Loucy (cell line): ENCODE data around the gene DNAI1.

Source experiments
- H2AFZ ChIP-seq: fragments of 200-600 bp; sonication (generic); 2 replicates; pipeline ENCODE4 v1.6.0; 2016; ENCODE audit warnings: antibody characterized with exemption, mild to moderate bottlenecking, low read length, moderate library complexity
- H3F3A ChIP-seq: fragments of 200-600 bp; 2 replicates; pipeline ENCODE4 v1.6.0; 2016; ENCODE audit warnings: antibody characterized with exemption, low read depth, mild to moderate bottlenecking
- H3K27me3 ChIP-seq: fragments of 200-600 bp; sonication (generic); 2 replicates; pipeline ENCODE4 v1.6.1; 2014; ENCODE audit warnings: low read length, mild to moderate bottlenecking; ENCODE audit not compliant: insufficient read depth, poor library complexity, severe bottlenecking
- H3K36me3 ChIP-seq: fragments of 200-600 bp; sonication (generic); 2 replicates; pipeline ENCODE4 v1.6.1; 2016; ENCODE audit warnings: low read length; ENCODE audit not compliant: insufficient read depth
- H3K4me1 ChIP-seq: fragments of 200-600 bp; sonication (generic); 2 replicates; pipeline ENCODE4 v1.5.1; 2014; ENCODE audit warnings: low read length, mild to moderate bottlenecking; ENCODE audit not compliant: insufficient read depth, poor library complexity, severe bottlenecking
- H3K4me2 ChIP-seq: fragments of 200-600 bp; sonication (generic); 2 replicates; pipeline ENCODE4 v1.6.0; 2014; ENCODE audit warnings: antibody characterized with exemption, low read length, low read depth, mild to moderate bottlenecking; ENCODE audit not compliant: poor library complexity, severe bottlenecking
- H3K4me3 ChIP-seq: fragments of 200-600 bp; sonication (generic); 2 replicates; pipeline ENCODE4 v1.5.1; 2014; ENCODE audit warnings: low read length, mild to moderate bottlenecking, mixed read lengths; ENCODE audit not compliant: poor library complexity, severe bottlenecking
- H3K79me2 ChIP-seq: fragments of 200-600 bp; sonication (generic); 2 replicates; pipeline ENCODE4 v1.6.1; 2014; ENCODE audit warnings: low read length; ENCODE audit not compliant: insufficient read depth
- H3K9ac ChIP-seq: fragments of 200-600 bp; sonication (generic); 2 replicates; pipeline ENCODE4 v1.6.0; 2014; ENCODE audit warnings: mild to moderate bottlenecking, low read depth, low read length, moderate library complexity; ENCODE audit not compliant: poor library complexity, severe bottlenecking
- H3K9me2 ChIP-seq: fragments of 200-600 bp; sonication (generic); replicated peaks from 2 replicates; pipeline ENCODE4 v1.6.1; 2016; ENCODE audit warnings: low read depth, low read length, mixed read lengths
- H3K9me3 ChIP-seq: fragments of 200-600 bp; sonication (generic); 2 replicates; pipeline ENCODE4 v1.6.1; 2014; ENCODE audit warnings: mild to moderate bottlenecking, antibody characterized with exemption, low read length, low read depth; ENCODE audit not compliant: insufficient read depth
- H4K20me1 ChIP-seq: fragments of 200-600 bp; sonication (generic); 2 replicates; pipeline ENCODE4 v1.6.0; 2014; ENCODE audit warnings: antibody characterized with exemption, low read length, mild to moderate bottlenecking; ENCODE audit not compliant: insufficient read depth, poor library complexity, severe bottlenecking
- EZH2phosphoT487 ChIP-seq: fragments of 200-600 bp; IDR thresholded peaks from 2 replicates; pipeline ENCODE4 v1.6.1; 2018; ENCODE audit warnings: antibody characterized with exemption, mild to moderate bottlenecking, moderate library complexity, borderline replicate concordance
- TF ChIP-seq, protein P1 (sequence below): fragments of 200-600 bp; sonication (generic); conservative IDR thresholded peaks from 2 replicates; pipeline ENCODE4 v1.5.1; 2014; ENCODE audit warnings: mild to moderate bottlenecking, antibody characterized with exemption, low read length

The DNAI1 gene

DNA sequence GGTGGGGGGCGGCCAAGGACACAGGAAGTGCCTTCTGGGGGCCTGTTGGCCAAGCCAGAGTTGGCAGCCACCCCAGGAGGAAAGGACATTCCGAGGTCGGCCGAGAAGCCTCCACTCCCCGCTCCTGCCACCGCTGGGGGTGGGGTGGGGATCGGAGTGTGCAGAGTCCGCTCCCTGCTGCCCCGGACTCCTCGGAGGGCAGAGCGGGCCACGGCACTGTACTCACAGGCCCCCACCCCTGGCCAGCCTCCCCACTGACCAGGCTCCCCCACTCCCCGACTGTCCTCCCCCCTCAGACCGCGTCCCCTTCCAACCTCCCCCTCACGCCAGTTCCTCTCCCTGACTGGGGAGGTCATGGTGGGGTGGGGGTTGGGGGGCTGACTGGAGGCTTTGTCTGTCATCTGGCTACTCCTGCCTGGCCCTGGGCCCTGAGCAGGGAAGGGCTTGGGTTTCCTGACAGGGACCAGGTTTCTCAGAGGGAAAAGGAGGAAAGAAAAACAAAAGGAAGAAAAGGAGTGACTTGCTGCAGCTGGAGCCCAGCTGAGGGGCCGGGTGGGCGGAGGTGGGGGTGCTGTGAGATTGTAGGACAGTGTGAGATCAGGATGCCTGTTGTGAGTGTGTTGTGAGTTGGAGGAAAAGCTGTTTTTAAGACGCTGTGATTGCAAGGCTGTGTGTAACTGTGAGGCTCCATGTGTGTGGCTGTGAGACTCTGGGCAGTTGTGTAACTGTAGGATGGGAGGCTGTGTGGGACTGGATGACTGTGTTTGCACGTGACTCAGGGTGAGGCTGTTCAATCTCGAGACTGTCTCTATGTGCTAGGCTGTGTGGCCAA lies 101.2 kb downstream of the DNAI1 start:
- no peak overlapping the region for H3K4me3 ChIP-seq
- H3K9ac ChIP-seq = no peak overlapping the region
- no peaks in the 10 kb centered on the region for H4K20me1 ChIP-seq
- H3K9me3 ChIP-seq = no peaks in the 10 kb centered on the region
- H3K36me3 ChIP-seq = no peaks in the 10 kb centered on the region
- no peaks in the 10 kb centered on the region for H3K9me2 ChIP-seq
- no peaks in the 10 kb centered on the region for H3K27me3 ChIP-seq
- TF ChIP-seq EZH2phosphoT487 = no peak
- TF ChIP-seq, protein P1, sequence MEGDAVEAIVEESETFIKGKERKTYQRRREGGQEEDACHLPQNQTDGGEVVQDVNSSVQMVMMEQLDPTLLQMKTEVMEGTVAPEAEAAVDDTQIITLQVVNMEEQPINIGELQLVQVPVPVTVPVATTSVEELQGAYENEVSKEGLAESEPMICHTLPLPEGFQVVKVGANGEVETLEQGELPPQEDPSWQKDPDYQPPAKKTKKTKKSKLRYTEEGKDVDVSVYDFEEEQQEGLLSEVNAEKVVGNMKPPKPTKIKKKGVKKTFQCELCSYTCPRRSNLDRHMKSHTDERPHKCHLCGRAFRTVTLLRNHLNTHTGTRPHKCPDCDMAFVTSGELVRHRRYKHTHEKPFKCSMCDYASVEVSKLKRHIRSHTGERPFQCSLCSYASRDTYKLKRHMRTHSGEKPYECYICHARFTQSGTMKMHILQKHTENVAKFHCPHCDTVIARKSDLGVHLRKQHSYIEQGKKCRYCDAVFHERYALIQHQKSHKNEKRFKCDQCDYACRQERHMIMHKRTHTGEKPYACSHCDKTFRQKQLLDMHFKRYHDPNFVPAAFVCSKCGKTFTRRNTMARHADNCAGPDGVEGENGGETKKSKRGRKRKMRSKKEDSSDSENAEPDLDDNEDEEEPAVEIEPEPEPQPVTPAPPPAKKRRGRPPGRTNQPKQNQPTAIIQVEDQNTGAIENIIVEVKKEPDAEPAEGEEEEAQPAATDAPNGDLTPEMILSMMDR = no peak
- H3K4me1 ChIP-seq = no peaks in the 10 kb centered on the region
- no peaks in the 10 kb centered on the region for H3F3A ChIP-seq
- H2AFZ ChIP-seq = no peak overlapping the region
- no peak overlapping the region for H3K4me2 ChIP-seq
- H3K79me2 ChIP-seq = no peaks in the 10 kb centered on the region

DNA sequence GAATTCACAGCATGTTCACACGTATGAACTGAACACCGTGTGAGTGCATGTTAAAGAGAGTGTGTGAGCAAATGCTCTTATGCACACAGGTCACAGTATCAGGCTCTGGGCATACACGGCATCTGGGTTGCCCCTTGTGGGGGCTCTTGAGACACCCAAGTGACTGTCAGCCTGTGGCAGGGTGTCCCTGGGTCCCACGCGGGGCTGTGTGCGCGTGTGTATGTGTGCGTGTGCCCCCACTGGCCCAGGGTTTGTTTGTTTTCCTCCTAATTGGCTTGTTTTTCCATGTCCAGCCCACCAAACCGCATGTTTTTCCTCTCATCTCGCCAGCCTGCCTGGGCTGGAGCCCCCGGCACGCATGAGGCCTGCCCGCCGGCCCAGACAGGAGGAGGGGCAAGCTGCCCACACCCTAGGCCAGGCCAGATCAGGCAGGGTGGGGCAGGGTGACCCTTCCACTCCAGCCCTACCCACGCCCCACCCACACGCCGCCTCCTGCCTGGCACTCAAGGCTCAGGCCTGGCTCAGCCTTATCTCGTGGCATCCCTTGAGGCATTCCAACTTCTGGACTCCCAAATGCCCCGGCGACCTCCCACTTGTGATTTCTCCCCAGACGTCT lies 102.1 kb downstream of the DNAI1 start:
- H3K9me3 ChIP-seq = no peaks in the 10 kb centered on the region
- no peak overlapping the region for H3K4me3 ChIP-seq
- H3F3A ChIP-seq = no peaks in the 10 kb centered on the region
- no peak overlapping the region for H3K4me2 ChIP-seq
- H2AFZ ChIP-seq = no peak overlapping the region
- H3K9ac ChIP-seq = no peak overlapping the region
- H3K9me2 ChIP-seq = no peaks in the 10 kb centered on the region
- no peaks in the 10 kb centered on the region for H3K36me3 ChIP-seq
- H3K4me1 ChIP-seq = no peaks in the 10 kb centered on the region
- TF ChIP-seq, protein P1 = no peak
- no peak for TF ChIP-seq EZH2phosphoT487
- no peaks in the 10 kb centered on the region for H4K20me1 ChIP-seq
- no peaks in the 10 kb centered on the region for H3K79me2 ChIP-seq
- no peaks in the 10 kb centered on the region for H3K27me3 ChIP-seq

DNA sequence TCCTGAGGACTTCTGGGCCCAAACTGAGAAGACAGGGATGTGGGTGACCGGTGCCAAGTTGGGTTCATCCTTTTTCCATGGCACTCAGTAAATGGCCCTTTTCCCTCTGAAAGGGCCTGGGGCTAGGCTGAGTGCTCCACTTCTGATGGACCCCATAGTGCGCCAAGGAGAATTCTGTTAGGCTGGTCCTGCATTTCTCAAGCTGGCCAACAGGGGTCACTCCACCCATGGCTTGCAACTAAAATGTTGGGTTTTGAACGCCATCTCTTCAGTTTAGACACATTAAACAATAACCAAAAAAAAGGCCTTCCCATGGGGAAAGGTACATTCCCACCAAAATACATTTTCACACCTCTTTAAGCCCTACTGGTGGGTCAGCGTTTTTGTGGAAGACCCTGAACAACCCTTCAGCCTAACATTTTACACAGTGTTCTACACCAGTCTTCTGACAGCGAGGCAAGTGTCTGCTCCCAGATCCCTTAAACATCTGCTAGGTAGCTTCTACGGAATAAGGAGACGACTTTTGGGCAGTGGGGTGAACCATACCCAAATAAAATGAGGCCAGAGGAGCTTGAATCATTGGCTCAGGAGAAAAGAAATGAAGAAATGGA lies 103.6 kb downstream of the DNAI1 start:
- Histone ChIP-seq H4K20me1 (no peaks in the 10 kb centered on the region), H3K9me2 (no peaks in the 10 kb centered on the region), H3K4me2 (no peak overlapping the region), H3K36me3 (no peaks in the 10 kb centered on the region), H3K4me1 (no peaks in the 10 kb centered on the region), H2AFZ (no peak overlapping the region), H3K4me3 (no peak overlapping the region), H3K9me3 (no peaks in the 10 kb centered on the region), H3K9ac (no peak overlapping the region), H3F3A (no peaks in the 10 kb centered on the region), H3K79me2 (no peaks in the 10 kb centered on the region), H3K27me3 (no peaks in the 10 kb centered on the region)
- TF ChIP-seq, protein P1 = peak; percentile 66
- TF ChIP-seq EZH2phosphoT487 = no peak
